ENCODE data around the gene DPYSL3. TPM values are rescaled to one million over a fixed set of nuclear protein-coding genes. Genes with fewer than 3 reads are reported as not detected.

DPYSL3 gene
- total RNA-seq, 1 experiment from 2014 or later = 17.2 TPM

DNA sequence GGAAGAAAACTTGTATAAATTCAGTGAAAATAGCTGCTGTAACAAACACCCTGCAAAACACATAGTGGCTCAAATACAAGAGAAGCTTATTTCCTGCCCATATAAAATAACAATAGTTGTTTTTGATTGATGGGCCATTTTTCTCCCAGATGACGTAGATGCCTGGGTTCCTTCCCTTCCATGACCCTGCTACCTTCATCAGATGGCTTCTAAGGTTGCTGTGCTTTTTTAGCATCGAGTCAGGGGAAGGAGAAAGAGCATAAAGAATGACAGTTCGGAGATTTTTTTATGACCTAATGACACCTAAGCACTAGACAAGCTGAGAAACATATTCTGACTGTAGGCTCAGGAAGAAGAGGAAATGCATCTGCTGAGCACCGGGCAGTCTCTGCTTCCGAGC is 34.7 kb upstream of the DPYSL3 start:
- no peak overlapping the region for H3K9ac ChIP-seq (ENCODE audit: low read length)
- no peak overlapping the region for H2AFZ ChIP-seq (ENCODE audit: low read depth, low read length, poor library complexity, severe bottlenecking)
- no peak overlapping the region for H3K4me3 ChIP-seq (replicated peaks in 1 of 2; ENCODE audit: low read depth in 1 of 2, low read length in 2 of 2)
- CTCF ChIA-PET = no interaction called here
- H3K4me2 ChIP-seq (ENCODE audit: low read length) = no peak overlapping the region
- TF ChIP-seq EGR1 (IDR thresholded peaks at IDR 0.05; ENCODE audit: low read depth) (no peak), POLR2AphosphoS5 (IDR thresholded peaks at IDR 0.05; ENCODE audit: low read depth, low read length) (no peak), SRF (IDR thresholded peaks at IDR 0.05; ENCODE audit: low read depth) (no peak), POLR2A (IDR thresholded peaks at IDR 0.05; ENCODE audit: borderline replicate concordance, extremely low read depth, insufficient read depth, insufficient read length) (no peak), CEBPB (IDR thresholded peaks at IDR 0.05; ENCODE audit: low read depth) (no peak)
- TF ChIP-seq, protein P1, sequence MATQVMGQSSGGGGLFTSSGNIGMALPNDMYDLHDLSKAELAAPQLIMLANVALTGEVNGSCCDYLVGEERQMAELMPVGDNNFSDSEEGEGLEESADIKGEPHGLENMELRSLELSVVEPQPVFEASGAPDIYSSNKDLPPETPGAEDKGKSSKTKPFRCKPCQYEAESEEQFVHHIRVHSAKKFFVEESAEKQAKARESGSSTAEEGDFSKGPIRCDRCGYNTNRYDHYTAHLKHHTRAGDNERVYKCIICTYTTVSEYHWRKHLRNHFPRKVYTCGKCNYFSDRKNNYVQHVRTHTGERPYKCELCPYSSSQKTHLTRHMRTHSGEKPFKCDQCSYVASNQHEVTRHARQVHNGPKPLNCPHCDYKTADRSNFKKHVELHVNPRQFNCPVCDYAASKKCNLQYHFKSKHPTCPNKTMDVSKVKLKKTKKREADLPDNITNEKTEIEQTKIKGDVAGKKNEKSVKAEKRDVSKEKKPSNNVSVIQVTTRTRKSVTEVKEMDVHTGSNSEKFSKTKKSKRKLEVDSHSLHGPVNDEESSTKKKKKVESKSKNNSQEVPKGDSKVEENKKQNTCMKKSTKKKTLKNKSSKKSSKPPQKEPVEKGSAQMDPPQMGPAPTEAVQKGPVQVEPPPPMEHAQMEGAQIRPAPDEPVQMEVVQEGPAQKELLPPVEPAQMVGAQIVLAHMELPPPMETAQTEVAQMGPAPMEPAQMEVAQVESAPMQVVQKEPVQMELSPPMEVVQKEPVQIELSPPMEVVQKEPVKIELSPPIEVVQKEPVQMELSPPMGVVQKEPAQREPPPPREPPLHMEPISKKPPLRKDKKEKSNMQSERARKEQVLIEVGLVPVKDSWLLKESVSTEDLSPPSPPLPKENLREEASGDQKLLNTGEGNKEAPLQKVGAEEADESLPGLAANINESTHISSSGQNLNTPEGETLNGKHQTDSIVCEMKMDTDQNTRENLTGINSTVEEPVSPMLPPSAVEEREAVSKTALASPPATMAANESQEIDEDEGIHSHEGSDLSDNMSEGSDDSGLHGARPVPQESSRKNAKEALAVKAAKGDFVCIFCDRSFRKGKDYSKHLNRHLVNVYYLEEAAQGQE (IDR thresholded peaks at IDR 0.05; ENCODE audit: low read depth) = no peak
- TF ChIP-seq, protein P2, sequence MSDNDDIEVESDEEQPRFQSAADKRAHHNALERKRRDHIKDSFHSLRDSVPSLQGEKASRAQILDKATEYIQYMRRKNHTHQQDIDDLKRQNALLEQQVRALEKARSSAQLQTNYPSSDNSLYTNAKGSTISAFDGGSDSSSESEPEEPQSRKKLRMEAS (IDR thresholded peaks at IDR 0.05) = no peak
- POLR2A ChIA-PET = no interaction called here
- no peaks in the 10 kb centered on the region for H4K20me1 ChIP-seq (ENCODE audit: insufficient read depth)
- no peaks in the 10 kb centered on the region for H3K9me2 ChIP-seq (ENCODE audit: insufficient read depth)
- no peaks in the 10 kb centered on the region for H3K36me3 ChIP-seq (ENCODE audit: control insufficient read depth in 1 of 2, insufficient read depth in 2 of 2, low read length in 2 of 2)
- H3K79me2 ChIP-seq (ENCODE audit: insufficient read depth, low read length) = no peaks in the 10 kb centered on the region
- ATAC-seq (no peak), DNase-seq (ENCODE audit: low read depth, low spot score) (no peak)
- no peaks in the 10 kb centered on the region for H3K9me3 ChIP-seq (ENCODE audit: control insufficient read depth in 1 of 2, insufficient read depth in 1 of 2, low read depth in 1 of 2, low read length in 2 of 2)
- no peaks in the 10 kb centered on the region for H3K4me1 ChIP-seq (ENCODE audit: control insufficient read depth in 1 of 2, insufficient read depth in 2 of 2, low read length in 2 of 2)
- H3K27me3 ChIP-seq (ENCODE audit: insufficient read depth, low read length) = peaks cover 20% of the 10 kb centered on the region
- intact Hi-C loops (cut with micrococcal nuclease) = no loop called here
- H3K27ac ChIP-seq (ENCODE audit: low read depth, low read length) = no peak overlapping the region
- no TSS peak for BruUV-seq (replicated peaks)
- RAD21 ChIA-PET (ENCODE audit: low non-redundant PET in 1 of 2, low total read pairs in 2 of 2, uncharacterized antibody in 2 of 2, unreplicated experiment in 2 of 2) = no interaction called here

DNA sequence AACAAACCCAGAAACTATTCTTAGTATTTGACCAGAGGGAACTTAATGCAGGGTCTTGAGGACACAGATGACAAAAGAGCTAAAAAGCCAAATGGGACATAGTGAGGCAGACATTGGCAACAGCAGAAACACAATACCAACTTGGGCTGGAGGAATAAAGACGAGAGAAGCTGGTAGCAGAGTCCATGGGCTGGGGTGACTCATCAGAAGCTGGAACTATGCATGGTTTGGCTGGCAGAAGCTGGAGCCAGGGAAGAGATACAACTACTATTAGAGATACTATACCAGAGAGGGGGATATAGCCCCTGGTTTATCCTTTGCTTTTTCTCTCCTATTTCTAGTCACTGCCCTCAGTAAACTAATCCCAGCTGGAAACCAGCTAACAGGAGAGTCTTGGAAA is 29.2 kb upstream of the DPYSL3 start:
- H4K20me1 ChIP-seq (ENCODE audit: insufficient read depth) = no peaks in the 10 kb centered on the region
- no peak overlapping the region for H2AFZ ChIP-seq (ENCODE audit: low read depth, low read length, poor library complexity, severe bottlenecking)
- no TSS peak for BruUV-seq (replicated peaks)
- no peak overlapping the region for H3K9ac ChIP-seq (ENCODE audit: low read length)
- peaks cover 12% of the 10 kb centered on the region for H3K27me3 ChIP-seq (ENCODE audit: insufficient read depth, low read length)
- ATAC-seq = no peak
- ChIA-PET RAD21 (ENCODE audit: low non-redundant PET in 1 of 2, low total read pairs in 2 of 2, uncharacterized antibody in 2 of 2, unreplicated experiment in 2 of 2) (no interaction called here), POLR2A (no interaction called here), CTCF (no interaction called here)
- no peaks in the 10 kb centered on the region for H3K79me2 ChIP-seq (ENCODE audit: insufficient read depth, low read length)
- no peak overlapping the region for H3K4me3 ChIP-seq (replicated peaks in 1 of 2; ENCODE audit: low read depth in 1 of 2, low read length in 2 of 2)
- no peak for DNase-seq (ENCODE audit: low read depth, low spot score)
- H3K4me1 ChIP-seq (ENCODE audit: control insufficient read depth in 1 of 2, insufficient read depth in 2 of 2, low read length in 2 of 2) = no peaks in the 10 kb centered on the region
- H3K9me2 ChIP-seq (ENCODE audit: insufficient read depth) = no peaks in the 10 kb centered on the region
- H3K27ac ChIP-seq (ENCODE audit: low read depth, low read length) = no peak overlapping the region
- no peaks in the 10 kb centered on the region for H3K36me3 ChIP-seq (ENCODE audit: control insufficient read depth in 1 of 2, insufficient read depth in 2 of 2, low read length in 2 of 2)
- no peak overlapping the region for H3K4me2 ChIP-seq (ENCODE audit: low read length)
- intact Hi-C loops (cut with micrococcal nuclease) = no loop called here
- no peaks in the 10 kb centered on the region for H3K9me3 ChIP-seq (ENCODE audit: control insufficient read depth in 1 of 2, insufficient read depth in 1 of 2, low read depth in 1 of 2, low read length in 2 of 2)
- no peak for TF ChIP-seq ZBTB33 (IDR thresholded peaks at IDR 0.05; ENCODE audit: extremely low read depth, insufficient replicate concordance, low read length)
- no peak for TF ChIP-seq YY1 (IDR thresholded peaks at IDR 0.05; ENCODE audit: extremely low read depth, insufficient replicate concordance, low read depth, low read length)
- TF ChIP-seq, protein P2 (IDR thresholded peaks at IDR 0.05) = no peak
- no peak for TF ChIP-seq SRF (IDR thresholded peaks at IDR 0.05; ENCODE audit: low read depth)
- TF ChIP-seq, protein P3, sequence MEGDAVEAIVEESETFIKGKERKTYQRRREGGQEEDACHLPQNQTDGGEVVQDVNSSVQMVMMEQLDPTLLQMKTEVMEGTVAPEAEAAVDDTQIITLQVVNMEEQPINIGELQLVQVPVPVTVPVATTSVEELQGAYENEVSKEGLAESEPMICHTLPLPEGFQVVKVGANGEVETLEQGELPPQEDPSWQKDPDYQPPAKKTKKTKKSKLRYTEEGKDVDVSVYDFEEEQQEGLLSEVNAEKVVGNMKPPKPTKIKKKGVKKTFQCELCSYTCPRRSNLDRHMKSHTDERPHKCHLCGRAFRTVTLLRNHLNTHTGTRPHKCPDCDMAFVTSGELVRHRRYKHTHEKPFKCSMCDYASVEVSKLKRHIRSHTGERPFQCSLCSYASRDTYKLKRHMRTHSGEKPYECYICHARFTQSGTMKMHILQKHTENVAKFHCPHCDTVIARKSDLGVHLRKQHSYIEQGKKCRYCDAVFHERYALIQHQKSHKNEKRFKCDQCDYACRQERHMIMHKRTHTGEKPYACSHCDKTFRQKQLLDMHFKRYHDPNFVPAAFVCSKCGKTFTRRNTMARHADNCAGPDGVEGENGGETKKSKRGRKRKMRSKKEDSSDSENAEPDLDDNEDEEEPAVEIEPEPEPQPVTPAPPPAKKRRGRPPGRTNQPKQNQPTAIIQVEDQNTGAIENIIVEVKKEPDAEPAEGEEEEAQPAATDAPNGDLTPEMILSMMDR (IDR thresholded peaks at IDR 0.05 in 2 of 3, conservative IDR thresholded peaks at IDR 0.05 in 1 of 3; ENCODE audit: borderline replicate concordance in 1 of 3, insufficient read depth in 1 of 3, low read depth in 2 of 3, low read length in 2 of 3) = no peak
- TF ChIP-seq CBX3 (IDR thresholded peaks at IDR 0.05; ENCODE audit: low read depth) = no peak
- no peak for TF ChIP-seq EZH2phosphoT487 (IDR thresholded peaks at IDR 0.05; ENCODE audit: borderline replicate concordance)
- TF ChIP-seq CEBPB (IDR thresholded peaks at IDR 0.05; ENCODE audit: low read depth) = no peak
